ENCODE measurements around the gene CEBPA.

DNA sequence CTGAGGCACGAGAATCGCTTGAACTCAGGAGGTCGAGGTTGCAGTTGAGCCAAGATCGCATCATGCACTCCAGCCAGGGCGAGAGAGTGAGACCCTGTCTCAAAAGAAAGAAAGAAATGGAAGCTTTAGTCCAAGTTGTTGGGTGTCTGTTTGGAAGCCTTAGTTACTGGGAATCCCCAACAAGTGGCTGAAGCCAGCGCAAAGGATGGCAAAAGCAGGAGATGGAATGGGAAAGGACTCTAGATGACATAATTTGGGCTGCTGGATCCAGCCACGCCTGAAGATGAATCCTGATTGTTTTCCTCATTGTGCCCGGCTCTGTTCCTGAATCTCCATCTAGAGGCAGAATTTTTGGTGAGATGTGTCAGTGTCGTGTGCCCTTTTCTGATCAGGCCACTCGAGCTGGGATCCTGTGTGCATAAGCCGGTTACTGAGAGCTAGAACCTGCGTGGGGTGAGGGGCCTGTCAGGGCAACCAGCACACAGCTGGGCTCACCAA, 18.1 kb downstream of the CEBPA start:
- TF ChIP-seq, protein P1, sequence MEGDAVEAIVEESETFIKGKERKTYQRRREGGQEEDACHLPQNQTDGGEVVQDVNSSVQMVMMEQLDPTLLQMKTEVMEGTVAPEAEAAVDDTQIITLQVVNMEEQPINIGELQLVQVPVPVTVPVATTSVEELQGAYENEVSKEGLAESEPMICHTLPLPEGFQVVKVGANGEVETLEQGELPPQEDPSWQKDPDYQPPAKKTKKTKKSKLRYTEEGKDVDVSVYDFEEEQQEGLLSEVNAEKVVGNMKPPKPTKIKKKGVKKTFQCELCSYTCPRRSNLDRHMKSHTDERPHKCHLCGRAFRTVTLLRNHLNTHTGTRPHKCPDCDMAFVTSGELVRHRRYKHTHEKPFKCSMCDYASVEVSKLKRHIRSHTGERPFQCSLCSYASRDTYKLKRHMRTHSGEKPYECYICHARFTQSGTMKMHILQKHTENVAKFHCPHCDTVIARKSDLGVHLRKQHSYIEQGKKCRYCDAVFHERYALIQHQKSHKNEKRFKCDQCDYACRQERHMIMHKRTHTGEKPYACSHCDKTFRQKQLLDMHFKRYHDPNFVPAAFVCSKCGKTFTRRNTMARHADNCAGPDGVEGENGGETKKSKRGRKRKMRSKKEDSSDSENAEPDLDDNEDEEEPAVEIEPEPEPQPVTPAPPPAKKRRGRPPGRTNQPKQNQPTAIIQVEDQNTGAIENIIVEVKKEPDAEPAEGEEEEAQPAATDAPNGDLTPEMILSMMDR (IDR thresholded peaks at IDR 0.05), result no peak
- TF ChIP-seq POLR2A (IDR thresholded peaks at IDR 0.05), result no peak
